Measurements from ENCODE around the gene ZFP69B. TPM values are rescaled to one million over a fixed set of nuclear protein-coding genes. Genes with fewer than 3 reads are reported as not detected.
A peak's percentile ranks its signal among the peaks of the same experiment; 100 is the strongest.

Gene ZFP69B
- total RNA-seq, 1 donor from 2014 or later = 10.5 TPM

DNA sequence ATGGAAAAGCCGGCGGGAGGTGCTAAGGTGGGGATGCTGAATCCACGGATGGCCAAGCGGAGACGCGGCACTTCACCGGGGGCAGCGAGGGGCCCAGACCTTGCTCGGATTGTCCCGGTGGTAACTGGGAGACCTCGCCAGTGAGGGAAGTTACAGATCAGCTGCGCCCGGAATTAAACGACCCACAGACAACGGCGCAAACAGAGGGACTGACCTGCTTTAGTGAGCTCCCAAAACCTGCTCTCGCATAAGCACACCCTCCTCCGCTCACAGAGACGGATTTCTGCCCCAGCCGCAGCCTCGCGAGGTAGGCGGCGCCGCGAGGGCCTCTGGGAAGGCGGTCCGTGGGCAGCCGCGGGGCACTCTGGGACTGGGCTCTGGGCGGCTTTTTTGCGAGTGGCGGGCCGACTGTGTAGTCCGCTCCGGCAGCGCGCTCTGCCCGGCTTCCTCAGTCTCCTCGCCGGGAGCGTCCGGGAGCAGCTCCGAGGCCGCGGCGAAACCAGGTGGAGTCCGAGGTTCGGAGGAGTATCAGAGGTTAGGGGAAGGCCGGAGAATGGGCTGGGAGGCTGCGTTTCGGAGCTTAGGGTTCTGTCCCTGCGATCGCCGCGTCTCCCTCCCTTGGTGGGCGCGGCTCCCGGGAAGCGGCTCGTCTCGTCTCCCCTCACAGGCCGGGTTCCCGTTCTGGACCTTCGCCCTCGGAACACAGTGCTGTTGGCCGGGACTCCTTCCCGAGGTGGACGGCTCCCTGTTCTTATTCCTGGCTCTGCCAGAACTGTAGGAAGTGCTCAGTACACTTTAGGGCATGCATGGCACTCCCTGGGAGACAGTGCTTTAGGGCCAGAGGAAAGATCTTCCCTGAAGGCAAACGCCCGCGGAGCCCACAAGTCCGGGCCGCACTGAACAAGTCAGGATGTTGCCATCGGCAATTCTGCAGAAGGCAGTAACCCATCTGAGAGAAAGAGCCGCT lies 58.4 kb downstream of the ZFP69B start, which contains the start of gene EXO5:
EXO5 (plus strand) TSS at position 393 of the 967 bp plus-strand sequence. CDS start 5,778 bp downstream, outside the sequence.
- Mint-ChIP-seq H3K9me3 (ENCODE audit: low read depth) (peaks cover 31% of the 10 kb centered on the region), H3K4me1 (ENCODE audit: low read depth) (peaks cover 8% of the 10 kb centered on the region), H3K27ac (peak within 1 kb of the TSS; percentile 90), H3K36me3 (ENCODE audit: insufficient read depth) (peaks cover 49% of the 10 kb centered on the region), H3K4me3 (ENCODE audit: low read depth) (peak within 1 kb of the TSS; percentile 87), H3K27me3 (no peaks in the 10 kb centered on the region)
- no peak for TF ChIP-seq CTCF (IDR thresholded peaks at IDR 0.05; ENCODE audit: unreplicated experiment)
- peak; percentile 55 for DNase-seq (ENCODE audit: low spot score, unreplicated experiment)

Other genes with a start within 250 kb of the ZFP69B start
- not detected in 2 replicates for gene TMCO2, start 202.5 kb upstream of the ZFP69B start, total RNA-seq
- gene ZMPSTE24, start 192.2 kb upstream of the ZFP69B start, total RNA-seq = 40.4 and 41.9 TPM in 2 replicates
- 48.1 and 53.8 TPM in 2 replicates for gene COL9A2, start 133.2 kb upstream of the ZFP69B start, total RNA-seq
- gene SMAP2, start 76.7 kb upstream of the ZFP69B start, total RNA-seq = 27.1 and 30.3 TPM in 2 replicates
- 4.6 and 5.2 TPM in 2 replicates for gene ZFP69, start 26.8 kb downstream of the ZFP69B start, total RNA-seq
- 14.8 and 16.4 TPM in 2 replicates for gene EXO5, start 58.3 kb downstream of the ZFP69B start, total RNA-seq
- gene ZNF684, start 81.2 kb downstream of the ZFP69B start, total RNA-seq = 5.0 and 5.2 TPM in 2 replicates
- 7.0 and 7.2 TPM in 2 replicates for gene RIMS3, start 215.2 kb downstream of the ZFP69B start, total RNA-seq
- 73.4 and 74.9 TPM in 2 replicates for gene NFYC, start 241.2 kb downstream of the ZFP69B start, total RNA-seq